NCI-H1436 (cell line): Measurements from ENCODE around the gene ARFIP2.

ENCODE experiments used
- DNase-seq: peaks from one replicate; lab custom pipeline; 2025; lab: John Stamatoyannopoulos, UW

The ARFIP2 gene

DNA sequence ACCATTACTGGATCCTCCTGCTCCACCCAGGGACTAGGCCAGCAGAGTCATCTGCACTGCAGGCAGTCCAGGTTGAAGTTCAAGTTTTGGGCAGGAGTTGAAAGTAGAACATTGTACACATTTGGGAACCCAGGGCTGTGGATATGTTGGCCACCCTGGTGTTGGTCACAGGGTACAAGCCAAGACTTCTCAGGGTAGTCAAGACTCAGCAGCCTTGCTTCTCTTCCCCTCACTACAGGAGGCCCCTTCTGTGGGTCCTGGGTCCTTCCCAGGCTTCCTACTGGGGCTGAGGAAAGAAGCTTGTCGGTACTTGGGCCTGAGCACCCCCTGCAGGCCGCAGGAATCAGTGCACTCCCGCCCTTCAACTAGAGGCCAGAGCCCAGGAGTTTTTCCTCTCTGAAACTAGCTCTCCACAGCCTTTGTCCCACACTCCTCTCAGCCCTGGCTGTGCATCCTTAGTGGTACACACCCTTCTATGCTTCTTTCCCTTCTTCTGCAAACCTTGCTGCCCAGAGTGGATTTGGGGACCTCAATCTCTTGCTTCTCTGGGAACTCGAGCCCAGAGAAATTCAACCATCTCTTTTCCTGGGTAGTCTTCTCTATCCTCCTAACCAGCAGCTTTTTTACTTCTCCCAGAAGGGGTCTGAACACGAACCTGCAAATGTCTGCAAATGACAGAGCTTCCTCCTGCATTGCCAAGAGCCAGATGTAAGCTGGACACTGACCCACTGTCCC is 37.7 kb downstream of the ARFIP2 start:
- DNase-seq = peak; percentile 53

DNA sequence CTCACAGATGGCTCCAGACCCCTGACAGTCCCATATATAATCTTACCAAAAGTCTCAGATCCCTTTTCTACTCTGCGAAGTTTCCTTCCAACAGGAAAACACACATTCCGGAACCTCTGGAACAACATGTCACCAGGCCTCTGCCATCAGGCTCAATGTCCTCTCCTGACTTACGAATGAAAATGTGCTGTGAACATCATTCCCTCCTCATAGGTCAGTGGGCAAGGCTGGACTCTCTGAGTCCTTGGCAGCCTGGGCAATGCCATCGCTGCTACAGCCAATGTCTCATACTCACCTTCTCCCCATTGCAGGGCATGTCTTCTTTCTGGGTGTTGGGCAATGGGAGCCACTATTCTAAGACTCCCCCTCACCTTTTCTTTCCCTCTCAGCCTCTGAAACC is 38.7 kb downstream of the ARFIP2 start:
- no peak for DNase-seq

DNA sequence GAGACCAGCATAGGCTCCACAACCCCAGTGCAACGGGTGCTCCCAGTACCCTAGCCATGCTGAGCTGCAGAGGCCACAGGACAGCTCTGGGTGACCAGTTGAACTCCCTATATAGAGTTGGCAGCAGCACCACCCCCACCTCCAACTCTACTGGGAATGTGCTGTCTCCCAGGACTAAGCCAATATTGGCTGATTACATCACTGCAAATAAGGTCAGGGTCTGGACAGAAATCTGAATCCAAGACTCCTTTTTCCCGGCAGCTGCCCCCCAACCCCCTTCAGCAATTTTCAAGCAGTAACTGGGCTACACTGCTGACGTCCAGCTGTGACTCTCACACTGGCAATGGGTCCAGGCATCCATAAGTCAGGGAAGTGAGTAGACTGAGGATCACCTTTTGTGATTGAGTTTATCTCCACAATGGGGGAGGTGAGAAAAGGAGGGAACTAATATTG is 40.2 kb downstream of the ARFIP2 start, which contains the start of gene HPX:
HPX (minus strand) TSS at position 82 of the 453 bp plus-strand sequence; CDS start at position 58, 24 bp downstream.
- DNase-seq = no peak

DNA sequence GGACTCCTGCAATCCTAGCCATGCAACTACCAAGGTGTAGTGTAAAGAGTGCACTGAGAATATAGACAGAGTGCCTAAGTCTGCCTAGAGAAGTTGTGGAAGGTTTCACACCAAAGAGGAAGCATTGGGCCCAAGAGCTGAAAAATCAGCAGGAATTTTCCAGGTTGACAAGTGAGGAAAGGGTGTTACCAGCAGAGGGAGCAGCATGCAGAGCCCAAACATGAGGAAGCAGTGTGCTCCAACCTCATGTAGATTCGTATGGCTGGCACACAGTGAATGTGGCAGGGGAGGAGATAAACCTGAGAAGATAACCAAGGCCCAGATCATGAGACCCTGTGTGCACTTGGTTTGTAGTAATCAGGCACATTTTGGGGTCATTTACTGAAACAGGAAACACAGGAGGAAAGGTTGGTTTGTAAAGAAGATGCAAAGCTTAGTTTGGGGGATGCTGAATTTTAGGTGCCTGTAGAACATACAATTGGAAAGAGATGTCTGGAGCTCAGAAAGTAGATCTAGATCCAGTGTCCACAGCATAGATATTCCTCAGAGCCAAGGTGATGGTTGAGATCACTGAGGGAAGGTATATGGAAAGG is 42.1 kb downstream of the ARFIP2 start:
- peak; percentile 59 for DNase-seq

DNA sequence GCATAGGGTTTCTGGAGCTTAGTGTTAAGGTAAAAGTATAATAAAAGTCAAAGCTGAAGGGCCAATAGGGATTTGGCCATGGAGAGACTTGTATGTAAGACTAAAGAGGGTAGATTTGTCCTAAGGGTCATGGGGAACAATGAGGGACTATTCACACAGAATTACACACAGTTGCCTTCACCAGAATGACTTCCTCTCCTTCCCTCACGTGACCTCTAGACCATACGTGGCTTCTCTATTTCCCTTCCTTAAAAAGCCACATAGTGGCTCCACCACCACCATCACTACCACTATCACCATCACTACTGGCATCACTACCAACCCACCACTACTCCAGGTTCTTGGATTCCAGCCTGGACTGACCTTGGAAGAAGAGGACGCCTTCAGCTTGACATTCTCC is 43.1 kb downstream of the ARFIP2 start:
- no peak for DNase-seq

DNA sequence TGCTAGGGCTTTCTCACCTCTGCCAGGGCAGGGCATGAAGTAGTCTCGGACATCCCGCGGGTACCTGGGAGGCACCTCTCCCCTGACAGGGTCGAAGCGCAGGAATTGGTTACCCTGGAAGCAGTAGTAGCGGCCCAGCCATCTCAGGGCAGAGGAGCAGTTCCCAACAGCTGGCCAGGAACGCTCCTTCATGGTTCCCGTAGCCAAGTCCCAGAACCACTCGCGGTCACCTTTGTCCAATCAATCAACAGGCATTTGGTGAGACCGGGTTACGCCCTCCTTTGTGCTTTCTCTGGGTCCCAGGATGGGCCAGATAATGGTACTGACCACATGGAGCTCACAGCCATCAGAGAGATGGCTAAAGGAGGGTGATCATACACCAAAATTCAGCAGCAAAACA is 43.7 kb downstream of the ARFIP2 start:
- no peak for DNase-seq

DNA sequence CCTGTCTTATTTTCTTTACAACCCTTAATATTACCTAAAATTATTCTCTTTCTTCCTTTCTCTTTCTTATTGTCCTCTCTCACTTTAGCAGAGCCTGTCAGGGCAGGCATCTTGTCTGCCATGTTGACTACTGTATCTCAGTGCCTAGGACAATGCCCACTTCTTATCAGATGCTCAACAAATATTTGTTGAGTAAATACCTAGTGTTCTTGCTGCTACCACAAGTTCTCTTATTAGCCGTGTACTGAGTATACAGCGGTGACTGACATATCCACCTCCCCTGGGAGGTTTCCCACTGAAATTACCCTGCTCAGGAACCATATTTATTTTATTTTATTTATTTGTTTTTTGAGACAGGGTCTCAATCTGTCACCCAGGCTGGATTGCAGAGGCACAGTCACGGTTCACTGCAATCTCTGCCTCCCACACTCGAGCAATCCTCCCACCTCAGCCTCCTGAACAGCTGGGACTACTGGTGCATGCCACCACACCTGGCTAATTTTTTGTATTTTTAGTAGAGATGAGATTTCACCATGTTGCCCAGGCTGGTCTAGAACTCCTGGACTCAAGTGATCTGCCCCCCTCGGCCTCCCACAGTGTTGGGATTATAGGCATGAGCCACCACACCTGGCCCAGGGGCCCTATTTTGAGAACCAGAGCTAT is 47.0 kb downstream of the ARFIP2 start:
- no peak for DNase-seq

DNA sequence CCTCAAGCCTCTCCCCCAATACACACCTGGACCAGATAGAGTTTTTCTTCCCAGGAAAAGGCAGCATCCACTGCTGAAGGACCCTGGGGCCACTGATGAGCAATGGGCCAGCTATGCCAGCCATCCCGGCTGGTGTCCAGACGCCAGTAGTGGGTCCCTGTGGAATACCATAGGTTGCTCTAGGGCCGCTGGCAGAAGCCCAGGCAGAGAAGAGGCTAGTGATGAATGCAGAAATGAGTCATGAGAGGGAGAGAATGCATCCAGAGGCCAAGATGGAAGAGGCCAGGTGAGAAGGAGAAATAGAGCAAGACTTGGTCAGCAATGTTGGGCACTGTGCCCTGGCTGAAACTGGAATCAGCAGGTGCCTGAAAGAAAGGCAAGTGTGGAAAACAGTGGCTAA is 49.3 kb downstream of the ARFIP2 start:
- DNase-seq = no peak

DNA sequence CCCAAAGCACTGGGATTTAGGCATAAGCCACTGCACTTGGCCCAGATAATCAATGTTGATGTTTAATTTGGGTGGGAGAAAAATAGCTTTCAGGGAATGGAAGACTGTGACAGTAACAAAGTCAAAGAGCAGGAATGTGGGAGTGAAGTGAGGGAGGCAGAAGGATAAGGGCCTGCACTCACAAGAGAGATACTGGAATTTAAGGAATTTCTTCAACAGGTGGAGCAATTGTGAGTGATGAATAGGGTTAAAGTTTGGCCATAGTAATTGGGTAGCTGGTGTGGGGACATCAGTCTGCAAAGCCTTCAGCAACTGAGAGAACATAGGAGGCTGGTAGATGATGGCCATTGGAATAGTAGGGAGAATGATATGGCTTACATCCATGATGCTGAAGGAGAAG is 53.6 kb downstream of the ARFIP2 start:
- no peak for DNase-seq
